ENCODE data around the gene APOA5.
"Not testable (repeated sequence)": the region's sequence is repeated elsewhere in the genome, so short reads cannot be mapped to it uniquely, and the experiment has no call there.

The APOA5 gene

DNA sequence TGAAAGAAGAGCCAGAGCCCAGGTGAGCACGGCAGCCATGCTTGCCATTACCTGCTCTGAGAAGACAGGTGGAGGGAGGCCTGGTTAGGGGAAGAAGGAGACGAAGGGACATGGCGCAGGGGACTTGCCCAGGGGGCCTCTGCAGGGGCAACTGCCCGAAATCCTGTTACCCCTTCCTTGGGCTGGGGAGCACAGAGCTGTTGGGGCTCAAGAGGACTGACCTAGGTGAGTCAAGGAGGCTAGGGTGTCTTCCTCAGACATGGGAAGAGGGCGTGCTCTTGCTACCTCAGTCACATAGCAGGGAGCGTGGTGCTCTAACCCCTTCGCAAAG, at the start of gene APOA5:
TSS of gene APOA5 (minus strand) at position 67 of the 331 bp plus-strand sequence. CDS start at position 48, 19 bp downstream.
- no peak for DNase-seq (ENCODE audit: low spot score)

- DNase-seq (ENCODE audit: low spot score): no peak
These were observed 49.1 kb upstream of the APOA5 start for GRCh38 chr11:116840746-116841296.

DNA sequence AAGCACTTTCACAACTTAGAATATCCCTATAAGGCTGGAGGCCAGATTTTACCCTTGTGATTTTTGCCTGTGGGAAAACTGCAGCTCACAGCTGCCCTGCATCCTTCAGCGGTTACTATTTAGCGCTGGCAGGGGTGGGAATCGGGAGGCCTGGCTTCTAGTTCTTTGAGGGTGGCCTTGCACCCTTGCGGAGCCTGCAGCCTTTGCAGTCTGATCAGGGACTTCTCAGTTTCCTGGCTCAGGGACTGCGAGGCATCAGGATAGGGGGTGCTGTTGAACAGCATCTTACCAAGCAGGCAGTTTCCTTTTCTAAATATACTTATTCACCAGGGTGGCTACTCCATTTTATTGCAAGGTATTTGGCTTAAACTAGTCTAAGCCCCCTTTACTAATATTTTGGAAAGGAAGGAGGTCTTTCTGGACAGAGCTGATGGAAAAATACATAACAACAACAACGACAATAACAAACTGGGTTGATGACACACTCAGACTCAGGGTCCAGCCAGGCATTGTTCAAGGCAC, 48.6 kb upstream of the APOA5 start:
- DNase-seq (ENCODE audit: low spot score): peak; percentile 34

- DNase-seq (ENCODE audit: low spot score): no peak
These were observed 46.8 kb upstream of the APOA5 start for GRCh38 chr11:116838321-116839084.

- DNase-seq (ENCODE audit: low spot score): no peak
These were observed 45.8 kb upstream of the APOA5 start, which contains the start of gene APOA1 for GRCh38 chr11:116837231-116838091. APOA1 (minus strand) TSS chr11:116837622; CDS start chr11:116837387, 235 bp downstream.

- DNase-seq (ENCODE audit: low spot score): no peak
These were observed 44.9 kb upstream of the APOA5 start for GRCh38 chr11:116836632-116836991.

GRCh38 chr11:116835791-116836631, 44.3 kb upstream of the APOA5 start:
- DNase-seq (ENCODE audit: low spot score): peak; percentile 88

- no peak for DNase-seq (ENCODE audit: low spot score)
These were observed 43.5 kb upstream of the APOA5 start for GRCh38 chr11:116835042-116835772.

DNA sequence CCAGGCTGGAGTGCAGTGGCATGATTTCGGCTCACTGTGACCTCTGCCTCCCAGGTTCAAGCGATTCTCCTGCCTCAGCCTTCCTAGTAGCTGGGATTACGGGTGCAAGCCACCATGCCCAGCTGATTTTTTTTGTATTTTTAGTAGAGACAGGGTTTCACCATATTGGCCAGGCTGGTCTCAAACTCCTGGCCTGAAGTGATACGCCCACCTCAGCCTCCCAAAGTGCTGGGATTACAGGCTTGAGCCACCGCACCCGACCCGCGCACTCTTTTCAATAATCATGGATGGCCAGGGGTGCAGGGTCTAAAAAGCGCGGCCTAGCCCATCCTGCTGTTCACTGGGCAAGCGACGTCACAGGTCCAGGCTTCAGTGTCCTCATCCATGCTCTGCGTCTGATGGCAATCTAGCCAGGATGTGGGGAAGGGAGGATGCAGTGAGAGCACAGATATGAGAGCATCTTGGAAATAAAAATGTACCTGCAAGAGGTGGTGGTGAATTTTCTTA, 42.9 kb upstream of the APOA5 start:
- DNase-seq (ENCODE audit: low spot score): not testable (repeated sequence)

- DNase-seq (ENCODE audit: low spot score): no peak
These were observed 42.3 kb upstream of the APOA5 start for GRCh38 chr11:116833816-116834534.

- DNase-seq (ENCODE audit: low spot score): no peak
These were observed 41.8 kb upstream of the APOA5 start for GRCh38 chr11:116833491-116833815.

DNA sequence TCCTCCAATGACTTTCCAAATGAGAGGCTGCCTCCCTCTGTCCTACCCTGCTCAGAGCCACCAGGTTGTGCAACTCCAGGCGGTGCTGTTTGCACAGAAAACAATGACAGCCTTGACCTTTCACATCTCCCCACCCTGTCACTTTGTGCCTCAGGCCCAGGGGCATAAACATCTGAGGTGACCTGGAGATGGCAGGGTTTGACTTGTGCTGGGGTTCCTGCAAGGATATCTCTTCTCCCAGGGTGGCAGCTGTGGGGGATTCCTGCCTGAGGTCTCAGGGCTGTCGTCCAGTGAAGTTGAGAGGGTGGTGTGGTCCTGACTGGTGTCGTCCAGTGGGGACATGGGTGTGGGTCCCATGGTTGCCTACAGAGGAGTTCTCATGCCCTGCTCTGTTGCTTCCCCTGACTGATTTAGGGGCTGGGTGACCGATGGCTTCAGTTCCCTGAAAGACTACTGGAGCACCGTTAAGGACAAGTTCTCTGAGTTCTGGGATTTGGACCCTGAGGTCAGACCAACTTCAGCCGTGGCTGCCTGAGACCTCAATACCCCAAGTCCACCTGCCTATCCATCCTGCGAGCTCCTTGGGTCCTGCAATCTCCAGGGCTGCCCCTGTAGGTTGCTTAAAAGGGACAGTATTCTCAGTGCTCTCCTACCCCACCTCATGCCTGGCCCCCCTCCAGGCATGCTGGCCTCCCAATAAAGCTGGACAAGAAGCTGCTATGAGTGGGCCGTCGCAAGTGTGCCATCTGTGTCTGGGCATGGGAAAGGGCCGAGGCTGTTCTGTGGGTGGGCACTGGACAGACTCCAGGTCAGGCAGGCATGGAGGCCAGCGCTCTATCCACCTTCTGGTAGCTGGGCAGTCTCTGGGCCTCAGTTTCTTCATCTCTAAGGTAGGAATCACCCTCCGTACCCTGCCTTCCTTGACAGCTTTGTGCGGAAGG, 40.9 kb upstream of the APOA5 start:
- no peak for DNase-seq (ENCODE audit: low spot score)

GRCh38 chr11:116831790-116832349, 40.2 kb upstream of the APOA5 start:
- no peak for DNase-seq (ENCODE audit: low spot score)

GRCh38 chr11:116830184-116830912, 38.7 kb upstream of the APOA5 start:
- DNase-seq (ENCODE audit: low spot score): no peak

- DNase-seq (ENCODE audit: low spot score): no peak
These were observed 38.0 kb upstream of the APOA5 start, which contains the start of gene APOC3 for GRCh38 chr11:116829525-116830183. APOC3 (plus strand) TSS chr11:116829907; CDS start chr11:116830583, 676 bp downstream.

- no peak for DNase-seq (ENCODE audit: low spot score)
These were observed 37.2 kb upstream of the APOA5 start for GRCh38 chr11:116828632-116829524.
